Forelimb muscle (tissue), 1 donor: Measurements from ENCODE around the gene POLR2E. TPM values are rescaled to one million over a fixed set of nuclear protein-coding genes. Genes with fewer than 3 reads are reported as not detected.
"Not testable (repeated sequence)": the region's sequence is repeated elsewhere in the genome, so short reads cannot be mapped to it uniquely, and the experiment has no call there.

ENCODE experiments used
- DNase-seq: peaks from one replicate; pipeline ENCODE4 v3.0.0-alpha.2; 2013; ENCODE audit warnings: low read depth
- polyA plus RNA-seq: library from polyadenylated mRNA; unstranded; fragments of 120-200 nt; gene quantifications from one replicate; pipeline ENCODE4 v1.2.1, GENCODE V29; 2013; ENCODE audit not compliant: insufficient read length

The POLR2E gene
- polyA plus RNA-seq, 1 donor = 109 TPM

GRCh38 chr19:1126984-1127760, 32.0 kb upstream of the POLR2E start:
- no peak for DNase-seq

- no peak for DNase-seq
Measured at GRCh38 chr19:1125601-1126467, 30.7 kb upstream of the POLR2E start.

GRCh38 chr19:1123885-1124677, 28.9 kb upstream of the POLR2E start:
- no peak for DNase-seq

- no peak for DNase-seq
Measured at GRCh38 chr19:1123381-1123780, 28.2 kb upstream of the POLR2E start.

- DNase-seq = no peak
Measured at GRCh38 chr19:1122972-1123363, 27.8 kb upstream of the POLR2E start.

- no peak for DNase-seq
Measured at GRCh38 chr19:1122021-1122971, 27.1 kb upstream of the POLR2E start.

- no peak for DNase-seq
Measured at GRCh38 chr19:1121395-1121794, 26.2 kb upstream of the POLR2E start.

- DNase-seq = no peak
Measured at GRCh38 chr19:1119475-1120217, 24.5 kb upstream of the POLR2E start.

GRCh38 chr19:1118999-1119398, 23.8 kb upstream of the POLR2E start:
- DNase-seq = no peak

- DNase-seq = no peak
Measured at GRCh38 chr19:1117654-1118053, 22.5 kb upstream of the POLR2E start.

GRCh38 chr19:1116726-1117581, 21.8 kb upstream of the POLR2E start:
- DNase-seq = no peak

GRCh38 chr19:1115646-1116420, 20.7 kb upstream of the POLR2E start:
- DNase-seq = no peak

GRCh38 chr19:1114728-1115127, 19.6 kb upstream of the POLR2E start:
- not testable (repeated sequence) for DNase-seq

GRCh38 chr19:1113986-1114483, 18.9 kb upstream of the POLR2E start:
- DNase-seq = no peak

GRCh38 chr19:1113030-1113985, 18.1 kb upstream of the POLR2E start:
- DNase-seq = no peak

- no peak for DNase-seq
Measured at GRCh38 chr19:1112268-1113029, 17.3 kb upstream of the POLR2E start.
